Breast epithelium (tissue), 3 donors: ENCODE measurements around the gene HOXC5.
"Not testable (repeated sequence)": the region's sequence is repeated elsewhere in the genome, so short reads cannot be mapped to it uniquely, and the experiment has no call there.

Experiments
- POLR2A ChIP-seq: fragments of 450-650 bp; IDR thresholded peaks from one replicate; pipeline ENCODE4 v1.6.1; 2016; ENCODE audit warnings: antibody characterized with exemption, mild to moderate bottlenecking, moderate library complexity
- POLR2AphosphoS5 ChIP-seq, 3 donors: sonication (generic); formaldehyde crosslinking; IDR thresholded peaks; one replicate each; pipeline ENCODE4 v1.6.1; 2017; ENCODE audit warnings: antibody characterized with exemption in 3 of 3
- TF ChIP-seq, protein P1 (sequence below), 3 donors: fragments of 450-650 bp; IDR thresholded peaks; one replicate each; pipeline ENCODE4 v1.5.1; 2016 to 2017; ENCODE audit warnings: antibody characterized with exemption in 3 of 3, mild to moderate bottlenecking in 3 of 3, moderate library complexity in 3 of 3

DNA sequence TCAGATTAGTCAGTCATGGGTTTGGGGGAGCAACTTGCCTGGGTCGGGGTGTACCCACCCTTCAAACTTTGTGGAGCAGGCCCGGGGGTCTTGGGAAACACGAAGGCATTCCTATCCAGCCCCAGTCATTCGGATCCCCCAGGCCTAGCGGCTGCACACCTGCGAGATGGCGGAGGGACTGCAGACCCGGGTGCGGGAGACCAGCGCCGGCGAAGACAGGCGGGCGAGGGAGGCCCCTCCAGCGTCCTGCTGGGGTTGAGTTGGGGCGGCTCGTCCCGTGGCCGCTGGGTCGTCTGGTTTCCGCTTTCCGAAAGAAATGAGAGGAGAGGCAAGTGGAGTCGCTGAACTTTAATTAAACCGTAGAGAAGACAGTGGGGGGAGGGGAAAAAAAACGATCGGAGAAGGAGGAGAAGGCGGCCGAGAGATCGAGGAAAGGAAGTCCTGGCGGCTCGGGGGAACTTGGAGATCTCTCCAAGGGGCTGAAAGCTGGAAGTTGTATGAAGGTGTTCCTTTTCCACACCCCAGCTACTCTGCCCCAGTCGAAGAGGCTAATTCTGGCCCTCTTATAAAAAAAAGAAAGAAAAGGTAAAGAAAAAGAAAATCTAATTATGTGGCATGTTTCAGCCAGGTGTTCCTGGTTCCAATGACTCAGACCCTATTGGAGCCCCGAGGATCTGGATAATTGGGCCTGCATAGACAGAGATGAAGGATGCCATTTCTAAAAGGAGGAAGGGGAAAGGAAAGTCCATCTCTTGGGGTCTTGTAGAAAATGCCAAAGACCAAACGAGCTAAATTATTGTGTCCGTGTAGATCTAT lies 48.9 kb downstream of the HOXC5 start:
- TF ChIP-seq POLR2AphosphoS5 (IDR thresholded peaks at IDR 0.05); POLR2A: not testable (repeated sequence)
- TF ChIP-seq, protein P1, sequence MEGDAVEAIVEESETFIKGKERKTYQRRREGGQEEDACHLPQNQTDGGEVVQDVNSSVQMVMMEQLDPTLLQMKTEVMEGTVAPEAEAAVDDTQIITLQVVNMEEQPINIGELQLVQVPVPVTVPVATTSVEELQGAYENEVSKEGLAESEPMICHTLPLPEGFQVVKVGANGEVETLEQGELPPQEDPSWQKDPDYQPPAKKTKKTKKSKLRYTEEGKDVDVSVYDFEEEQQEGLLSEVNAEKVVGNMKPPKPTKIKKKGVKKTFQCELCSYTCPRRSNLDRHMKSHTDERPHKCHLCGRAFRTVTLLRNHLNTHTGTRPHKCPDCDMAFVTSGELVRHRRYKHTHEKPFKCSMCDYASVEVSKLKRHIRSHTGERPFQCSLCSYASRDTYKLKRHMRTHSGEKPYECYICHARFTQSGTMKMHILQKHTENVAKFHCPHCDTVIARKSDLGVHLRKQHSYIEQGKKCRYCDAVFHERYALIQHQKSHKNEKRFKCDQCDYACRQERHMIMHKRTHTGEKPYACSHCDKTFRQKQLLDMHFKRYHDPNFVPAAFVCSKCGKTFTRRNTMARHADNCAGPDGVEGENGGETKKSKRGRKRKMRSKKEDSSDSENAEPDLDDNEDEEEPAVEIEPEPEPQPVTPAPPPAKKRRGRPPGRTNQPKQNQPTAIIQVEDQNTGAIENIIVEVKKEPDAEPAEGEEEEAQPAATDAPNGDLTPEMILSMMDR (IDR thresholded peaks at IDR 0.05): not testable (repeated sequence)
